Smooth muscle cell (in vitro differentiated cells): ENCODE data around the gene STX18. TPM values are rescaled to one million over a fixed set of nuclear protein-coding genes. Genes with fewer than 3 reads are reported as not detected.

ENCODE experiments used
- DNase-seq: peaks from one replicate; lab custom pipeline; 2025; ENCODE audit not compliant: unreplicated experiment; lab: John Stamatoyannopoulos, UW
- H2AFZ ChIP-seq: fragments of 200-600 bp; sonication (generic); 2 replicates; pipeline ENCODE4 v1.6.0; 2016; ENCODE audit warnings: antibody characterized with exemption, low read depth, mild to moderate bottlenecking
- H3F3A ChIP-seq: fragments of 200-600 bp; sonication (generic); 2 replicates; pipeline ENCODE4 v1.6.0; 2017; ENCODE audit warnings: antibody characterized with exemption, low read depth
- H3K27ac ChIP-seq: fragments of 200-600 bp; sonication (generic); 2 replicates; pipeline ENCODE4 v1.5.1; 2016; ENCODE audit warnings: low read depth, mild to moderate bottlenecking
- H3K27me3 ChIP-seq: fragments of 200-600 bp; sonication (generic); 2 replicates; pipeline ENCODE4 v1.6.1; 2016; ENCODE audit warnings: low read depth, mild to moderate bottlenecking
- H3K36me3 ChIP-seq: fragments of 200-600 bp; sonication (generic); 2 replicates; pipeline ENCODE4 v1.5.1; 2016; ENCODE audit warnings: low read depth
- H3K4me1 ChIP-seq: fragments of 200-600 bp; sonication (generic); 2 replicates; pipeline ENCODE4 v1.5.1; 2016; ENCODE audit warnings: low read depth
- H3K4me2 ChIP-seq: fragments of 200-600 bp; sonication (generic); 2 replicates; pipeline ENCODE4 v1.6.0; 2016; ENCODE audit warnings: mild to moderate bottlenecking
- H3K4me3 ChIP-seq: fragments of 200-600 bp; sonication (generic); 2 replicates; pipeline ENCODE4 v1.5.1; 2016; ENCODE audit warnings: mild to moderate bottlenecking
- H3K79me2 ChIP-seq: fragments of 200-600 bp; sonication (generic); 2 replicates; pipeline ENCODE4 v1.6.0; 2016; ENCODE audit warnings: low read depth, mild to moderate bottlenecking
- H3K9ac ChIP-seq: fragments of 200-600 bp; sonication (generic); 2 replicates; pipeline ENCODE4 v1.6.0; 2016; ENCODE audit warnings: low read depth
- H3K9me3 ChIP-seq: fragments of 200-600 bp; sonication (generic); replicated peaks from 2 replicates; pipeline ENCODE4 v1.5.1; 2016; ENCODE audit warnings: low read depth
- H4K20me1 ChIP-seq: fragments of 200-600 bp; sonication (generic); 2 replicates; pipeline ENCODE4 v1.6.0; 2016; ENCODE audit warnings: low read depth
- WGBS: methylation state at CpG from one replicate; pipeline ENCODE4 v1.1.7; 2016; ENCODE audit warnings: low lambda C conversion rate; 5-methylcytosine and 5-hydroxymethylcytosine counted together
- polyA plus RNA-seq: library from polyadenylated mRNA; unstranded; fragments of >200 nt; fragmentation: Nextera tagmentation; extraction: Ambion mirVana; gene quantifications from 2 replicates; pipeline ENCODE4 v1.2.1, GENCODE V29; 2016
- total RNA-seq: library from RNA; depleted of rRNA; stranded (reverse); fragments of >200 nt; gene quantifications from 2 replicates; pipeline ENCODE4 v1.2.3, GENCODE V29; 2014
- TF ChIP-seq, protein P1 (sequence below): fragments of 200-600 bp; sonication (generic); IDR thresholded peaks from 2 replicates; pipeline ENCODE4 v1.5.1; 2017; ENCODE audit warnings: borderline replicate concordance, mild to moderate bottlenecking, antibody characterized with exemption; ENCODE audit not compliant: insufficient read depth, poor library complexity, severe bottlenecking

STX18 gene
- total and polyA plus RNA-seq, 2 experiments from 2014 or later, result 17.7 to 23.3 TPM

DNA sequence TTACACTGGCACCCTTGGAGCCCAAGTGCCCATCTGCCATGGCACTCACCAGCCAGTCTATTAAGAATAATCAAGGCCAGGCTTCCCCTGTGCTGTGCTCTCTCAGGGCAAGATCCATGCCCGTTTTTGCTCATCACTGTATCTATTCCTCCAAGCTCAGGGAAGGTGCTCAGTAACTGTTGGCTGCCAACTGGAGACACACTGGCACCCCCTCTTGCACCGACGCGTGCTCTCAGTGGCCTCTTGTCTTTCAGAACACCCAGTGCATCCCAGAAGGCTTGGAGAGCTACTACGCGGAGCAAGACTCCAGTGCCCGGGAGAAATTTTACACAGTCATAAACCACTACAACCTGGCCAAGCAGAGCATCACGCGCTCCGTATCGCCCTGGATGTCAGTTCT is 124.9 kb downstream of the STX18 start:
- no peaks in the 10 kb centered on the region for H3K9me3 ChIP-seq
- H3K4me2 ChIP-seq, result no peak overlapping the region
- H3K27me3 ChIP-seq, result no peaks in the 10 kb centered on the region
- no peaks in the 10 kb centered on the region for H3K79me2 ChIP-seq
- H3K9ac ChIP-seq, result no peak overlapping the region
- no peaks in the 10 kb centered on the region for H3F3A ChIP-seq
- TF ChIP-seq, protein P1, sequence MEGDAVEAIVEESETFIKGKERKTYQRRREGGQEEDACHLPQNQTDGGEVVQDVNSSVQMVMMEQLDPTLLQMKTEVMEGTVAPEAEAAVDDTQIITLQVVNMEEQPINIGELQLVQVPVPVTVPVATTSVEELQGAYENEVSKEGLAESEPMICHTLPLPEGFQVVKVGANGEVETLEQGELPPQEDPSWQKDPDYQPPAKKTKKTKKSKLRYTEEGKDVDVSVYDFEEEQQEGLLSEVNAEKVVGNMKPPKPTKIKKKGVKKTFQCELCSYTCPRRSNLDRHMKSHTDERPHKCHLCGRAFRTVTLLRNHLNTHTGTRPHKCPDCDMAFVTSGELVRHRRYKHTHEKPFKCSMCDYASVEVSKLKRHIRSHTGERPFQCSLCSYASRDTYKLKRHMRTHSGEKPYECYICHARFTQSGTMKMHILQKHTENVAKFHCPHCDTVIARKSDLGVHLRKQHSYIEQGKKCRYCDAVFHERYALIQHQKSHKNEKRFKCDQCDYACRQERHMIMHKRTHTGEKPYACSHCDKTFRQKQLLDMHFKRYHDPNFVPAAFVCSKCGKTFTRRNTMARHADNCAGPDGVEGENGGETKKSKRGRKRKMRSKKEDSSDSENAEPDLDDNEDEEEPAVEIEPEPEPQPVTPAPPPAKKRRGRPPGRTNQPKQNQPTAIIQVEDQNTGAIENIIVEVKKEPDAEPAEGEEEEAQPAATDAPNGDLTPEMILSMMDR, result no peak
- DNase-seq, result no peak
- no peak overlapping the region for H3K27ac ChIP-seq
- no peaks in the 10 kb centered on the region for H3K4me1 ChIP-seq
- 97% methylated on average over 11 of the region's 11 CpGs for WGBS
- no peaks in the 10 kb centered on the region for H4K20me1 ChIP-seq
- H3K4me3 ChIP-seq, result no peak overlapping the region
- no peak overlapping the region for H2AFZ ChIP-seq
- no peaks in the 10 kb centered on the region for H3K36me3 ChIP-seq

DNA sequence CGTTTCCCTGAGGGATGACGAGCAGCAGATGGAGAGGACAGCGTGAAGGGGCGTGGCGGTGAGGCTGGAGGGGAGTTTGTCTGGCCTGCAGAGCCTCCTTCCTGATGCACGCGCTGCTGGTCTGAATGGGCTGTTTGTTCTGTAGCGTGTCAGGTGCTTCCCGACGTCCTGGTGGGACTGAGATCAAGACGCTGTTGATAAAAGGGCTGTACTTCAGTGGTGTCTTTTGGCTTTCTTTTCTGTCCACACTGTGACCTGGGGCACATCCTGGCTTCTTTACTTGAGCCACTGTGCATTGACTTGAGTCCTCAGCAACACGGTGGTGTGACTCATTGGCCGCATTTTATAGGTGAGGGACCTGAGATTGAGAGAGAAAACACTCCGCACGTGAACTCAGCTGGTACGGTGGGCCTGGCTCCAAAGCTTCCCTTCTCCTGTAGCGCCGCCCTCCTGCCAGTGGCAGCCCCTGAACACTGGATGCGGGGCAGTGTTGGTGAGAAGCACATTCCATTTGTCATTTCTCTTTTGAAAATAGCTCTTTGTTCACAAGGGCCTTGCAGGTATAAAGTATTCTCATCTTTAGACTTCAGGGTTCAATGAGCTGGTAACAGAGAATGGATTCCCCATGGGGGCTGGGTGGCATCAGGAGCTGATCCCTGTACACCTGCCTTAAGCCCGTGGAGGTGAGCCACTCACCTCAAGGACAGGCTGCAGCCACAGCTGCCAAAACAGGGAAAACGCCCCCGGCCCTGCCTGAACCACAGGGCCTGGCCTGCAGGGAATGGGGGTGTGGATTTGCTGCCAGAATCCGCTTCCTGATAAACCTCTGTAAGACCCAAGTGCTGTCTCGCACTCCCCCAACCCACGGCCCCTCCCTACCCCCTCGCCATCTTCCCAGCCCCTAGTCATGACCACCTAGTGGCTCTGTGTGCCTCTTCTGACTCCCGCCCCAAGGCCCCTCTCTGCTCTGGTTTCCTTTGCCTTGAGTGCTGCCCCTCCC is 125.7 kb downstream of the STX18 start:
- Histone ChIP-seq H3F3A (no peaks in the 10 kb centered on the region), H3K4me1 (no peaks in the 10 kb centered on the region), H3K4me2 (no peak overlapping the region), H3K9me3 (no peaks in the 10 kb centered on the region), H4K20me1 (no peaks in the 10 kb centered on the region), H3K36me3 (no peaks in the 10 kb centered on the region), H3K79me2 (no peaks in the 10 kb centered on the region), H3K27ac (no peak overlapping the region), H2AFZ (no peak overlapping the region), H3K4me3 (no peak overlapping the region), H3K27me3 (no peaks in the 10 kb centered on the region), H3K9ac (no peak overlapping the region)
- no peak for DNase-seq
- TF ChIP-seq, protein P1, result no peak
- WGBS, result 96% methylated on average over 27 of the region's 27 CpGs

DNA sequence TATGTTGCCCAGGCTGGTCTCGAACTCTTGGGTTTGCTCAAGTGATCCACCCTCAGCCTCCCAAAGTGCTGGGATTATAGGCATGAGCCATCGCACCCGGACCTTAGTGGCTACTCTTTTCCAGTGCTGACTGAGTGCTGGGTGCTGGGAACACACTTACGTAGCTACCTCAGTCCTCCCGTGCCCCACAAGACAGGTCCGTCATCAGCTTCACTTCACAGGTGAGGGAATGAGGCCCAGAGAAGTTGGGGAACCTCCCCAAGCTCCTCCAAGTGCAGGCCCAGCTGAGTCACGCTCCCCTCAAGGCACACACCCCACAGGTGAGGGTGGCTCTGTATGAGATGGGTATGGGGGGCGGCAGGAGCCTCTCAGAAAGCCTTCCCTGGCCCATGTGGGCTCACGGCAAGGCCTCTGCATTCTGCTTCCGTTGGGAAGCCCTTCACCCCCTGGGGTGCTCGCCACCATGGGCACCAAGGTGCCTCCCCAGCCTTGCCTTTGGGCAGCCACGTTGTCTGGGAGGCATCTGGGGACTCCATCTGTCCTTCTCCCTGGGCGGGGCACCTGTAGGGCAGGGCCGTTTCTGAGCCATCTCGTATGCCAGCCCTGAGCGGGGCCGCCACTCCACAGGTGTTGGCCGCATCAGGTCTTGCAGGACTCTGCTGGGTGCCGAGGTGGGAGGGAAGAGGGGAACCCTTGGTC is 126.6 kb downstream of the STX18 start:
- no peaks in the 10 kb centered on the region for H3F3A ChIP-seq
- 96% methylated on average over 18 of the region's 19 CpGs for WGBS
- H3K27ac ChIP-seq, result no peak overlapping the region
- H3K36me3 ChIP-seq, result no peaks in the 10 kb centered on the region
- H3K4me1 ChIP-seq, result no peaks in the 10 kb centered on the region
- H2AFZ ChIP-seq, result no peak overlapping the region
- H3K4me2 ChIP-seq, result no peak overlapping the region
- no peaks in the 10 kb centered on the region for H3K9me3 ChIP-seq
- no peak overlapping the region for H3K9ac ChIP-seq
- no peaks in the 10 kb centered on the region for H3K27me3 ChIP-seq
- no peaks in the 10 kb centered on the region for H3K79me2 ChIP-seq
- TF ChIP-seq, protein P1, result no peak
- no peaks in the 10 kb centered on the region for H4K20me1 ChIP-seq
- no peak for DNase-seq
- no peak overlapping the region for H3K4me3 ChIP-seq
